Activated B cell treated with CpG ODN at 0.5 μM for 24 hours (primary cell): ENCODE measurements around the gene PLD2. TPM values are rescaled to one million over a fixed set of nuclear protein-coding genes. Genes with fewer than 3 reads are reported as not detected.

ENCODE experiments used
- total RNA-seq: library from RNA; stranded (reverse); gene quantifications from 2 replicates; pipeline ENCODE4 v1.2.3, GENCODE V29; 2022

PLD2 gene
- total RNA-seq, 1 donor from 2014 or later, result 54.3 TPM

Other genes with a start within 250 kb of the PLD2 start
- not detected in 2 replicates for gene GGT6, start 246.6 kb upstream of the PLD2 start, total RNA-seq
- gene SMTNL2, start 222.6 kb upstream of the PLD2 start, total RNA-seq, result not detected in 2 replicates
- gene ALOX15, start 165.5 kb upstream of the PLD2 start, total RNA-seq, result not detected in 2 replicates
- gene PELP1, start 103.0 kb upstream of the PLD2 start, total RNA-seq, result 71.7 and 79.4 TPM in 2 replicates
- gene ARRB2, start 96.5 kb upstream of the PLD2 start, total RNA-seq, result 45.1 and 52.0 TPM in 2 replicates
- 22.9 and 23.6 TPM in 2 replicates for gene MED11, start 75.7 kb upstream of the PLD2 start, total RNA-seq
- gene ZMYND15, start 67.3 kb upstream of the PLD2 start, total RNA-seq, result 0.15 and 0.31 TPM in 2 replicates
- gene CXCL16, start 67.2 kb upstream of the PLD2 start, total RNA-seq, result 3.0 and 3.5 TPM in 2 replicates
- gene TM4SF5, start 35.3 kb upstream of the PLD2 start, total RNA-seq, result not detected in 2 replicates
- gene VMO1, start 20.8 kb upstream of the PLD2 start, total RNA-seq, result not detected in 2 replicates
- gene GLTPD2, start 18.2 kb upstream of the PLD2 start, total RNA-seq, result not detected in 2 replicates
- gene PSMB6, start 11.0 kb upstream of the PLD2 start, total RNA-seq, result 110 and 123 TPM in 2 replicates
- 61.3 and 65.3 TPM in 2 replicates for gene MINK1, start 26.2 kb downstream of the PLD2 start, total RNA-seq
- gene C17orf107, start 92.4 kb downstream of the PLD2 start, total RNA-seq, result 1.6 and 1.8 TPM in 2 replicates
- 0.38 and 0.66 TPM in 2 replicates for gene CHRNE, start 95.9 kb downstream of the PLD2 start, total RNA-seq
- not detected in 2 replicates for gene GP1BA, start 125.1 kb downstream of the PLD2 start, total RNA-seq
- gene SLC25A11, start 132.9 kb downstream of the PLD2 start, total RNA-seq, result 35.3 and 35.8 TPM in 2 replicates
- 93.3 and 108 TPM in 2 replicates for gene RNF167, start 133.1 kb downstream of the PLD2 start, total RNA-seq
- gene PFN1, start 141.4 kb downstream of the PLD2 start, total RNA-seq, result 1,071 and 1,072 TPM in 2 replicates
- gene ENO3, start 144.0 kb downstream of the PLD2 start, total RNA-seq, result 26.3 and 29.5 TPM in 2 replicates
- 63.8 and 64.2 TPM in 2 replicates for gene SPAG7, start 160.7 kb downstream of the PLD2 start, total RNA-seq
- 45.9 and 57.9 TPM in 2 replicates for gene CAMTA2, start 180.5 kb downstream of the PLD2 start, total RNA-seq
- gene INCA1, start 190.4 kb downstream of the PLD2 start, total RNA-seq, result 0.17 and 0.44 TPM in 2 replicates
- 62.6 and 63.8 TPM in 2 replicates for gene KIF1C, start 190.8 kb downstream of the PLD2 start, total RNA-seq
- gene SLC52A1, start 228.3 kb downstream of the PLD2 start, total RNA-seq, result 0.09 TPM in 1 of 2 replicates, not detected in the other